ENCODE measurements around the gene PPP6R3.
"Not testable (repeated sequence)": the region's sequence is repeated elsewhere in the genome, so short reads cannot be mapped to it uniquely, and the experiment has no call there.

PPP6R3 gene

GRCh38 chr11:68436162-68436888 is 24.2 kb upstream of the PPP6R3 start:
- DNase-seq: no peak

GRCh38 chr11:68436985-68437926 is 23.3 kb upstream of the PPP6R3 start:
- no peak for DNase-seq

- no peak for DNase-seq
Measured at GRCh38 chr11:68437927-68438657, 22.5 kb upstream of the PPP6R3 start.

GRCh38 chr11:68438658-68439259 is 21.8 kb upstream of the PPP6R3 start:
- no peak for DNase-seq

GRCh38 chr11:68439355-68440065 is 21.0 kb upstream of the PPP6R3 start:
- DNase-seq: no peak

- no peak for DNase-seq
Measured at GRCh38 chr11:68440224-68440623, 20.3 kb upstream of the PPP6R3 start.

- DNase-seq: no peak
Measured at GRCh38 chr11:68441466-68442230, 18.9 kb upstream of the PPP6R3 start.

GRCh38 chr11:68442433-68442832 is 18.1 kb upstream of the PPP6R3 start:
- DNase-seq: no peak

GRCh38 chr11:68444566-68444965 is 16.0 kb upstream of the PPP6R3 start:
- no peak for DNase-seq

- DNase-seq: no peak
Measured at GRCh38 chr11:68445531-68446035, 15.0 kb upstream of the PPP6R3 start.

GRCh38 chr11:68446046-68446725 is 14.4 kb upstream of the PPP6R3 start:
- DNase-seq: no peak

GRCh38 chr11:68447015-68447801 is 13.3 kb upstream of the PPP6R3 start:
- DNase-seq: peak; percentile 28

- not testable (repeated sequence) for DNase-seq
Measured at GRCh38 chr11:68447914-68448313, 12.6 kb upstream of the PPP6R3 start.

GRCh38 chr11:68448604-68449011 is 11.9 kb upstream of the PPP6R3 start:
- no peak for DNase-seq

GRCh38 chr11:68449951-68450350 is 10.6 kb upstream of the PPP6R3 start:
- no peak for DNase-seq

GRCh38 chr11:68450711-68451110 is 9.8 kb upstream of the PPP6R3 start:
- no peak for DNase-seq

- DNase-seq: no peak
Measured at GRCh38 chr11:68454767-68455166, 5.8 kb upstream of the PPP6R3 start.

GRCh38 chr11:68455485-68455884 is 5.1 kb upstream of the PPP6R3 start:
- no peak for DNase-seq

GRCh38 chr11:68457216-68457897 is 3.2 kb upstream of the PPP6R3 start:
- no peak for DNase-seq

Measured in activated gamma-delta T cell (primary cell).